Measurements from ENCODE around the gene APOBEC3B.
"Not testable (repeated sequence)": the region's sequence is repeated elsewhere in the genome, so short reads cannot be mapped to it uniquely, and the experiment has no call there.

Gene APOBEC3B

GRCh38 chr22:39008271-39008850 lies 26.2 kb downstream of the APOBEC3B start:
- not testable (repeated sequence) for DNase-seq

- no peak for DNase-seq
These were observed 28.8 kb downstream of the APOBEC3B start for GRCh38 chr22:39010946-39011345.

- DNase-seq, result no peak
These were observed 30.7 kb downstream of the APOBEC3B start for GRCh38 chr22:39012533-39013511.

DNA sequence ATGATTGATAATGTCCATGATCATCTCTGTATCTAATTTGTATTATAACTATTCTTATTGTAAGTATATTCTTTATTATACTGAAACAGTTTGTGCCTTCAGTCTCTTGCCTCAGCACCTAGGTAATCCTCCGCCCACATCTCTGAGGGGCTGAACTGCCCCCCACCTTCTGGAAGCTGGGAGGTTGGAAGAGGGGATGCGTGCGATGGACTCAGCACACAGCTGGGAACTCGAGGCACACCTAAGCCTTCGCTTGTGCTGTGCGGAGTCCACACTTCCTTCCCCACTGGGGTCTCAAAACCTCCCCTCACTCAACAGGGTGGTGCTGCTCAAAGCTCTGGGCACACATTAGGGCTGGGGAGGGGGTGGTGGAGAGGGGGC lies 31.4 kb downstream of the APOBEC3B start:
- DNase-seq, result not testable (repeated sequence)

- peak; percentile 90 for DNase-seq
These were observed 32.0 kb downstream of the APOBEC3B start, which contains the start of gene APOBEC3C for GRCh38 chr22:39013942-39014722. APOBEC3C (plus strand) TSS chr22:39014257; CDS start chr22:39014363, 106 bp downstream.

DNA sequence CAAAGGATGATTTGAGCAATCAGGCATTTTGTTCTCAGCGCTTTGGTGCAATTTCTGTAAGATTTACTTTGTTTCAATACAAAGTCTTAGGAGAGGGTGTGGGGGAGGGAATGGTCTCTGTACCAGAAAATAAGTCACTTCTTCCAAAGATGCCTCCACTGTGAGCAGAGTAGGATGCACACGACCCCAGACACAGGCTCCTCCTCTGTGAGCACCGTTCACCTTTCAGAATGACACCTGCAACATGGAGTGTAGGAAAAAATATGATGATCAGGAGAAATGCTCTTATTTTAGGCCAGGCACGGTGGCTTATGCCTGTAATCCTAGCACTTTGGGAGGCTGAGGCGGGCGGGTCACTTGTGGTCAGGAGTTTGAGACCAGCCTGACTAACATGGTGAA lies 32.6 kb downstream of the APOBEC3B start:
- DNase-seq, result peak; percentile 27

DNA sequence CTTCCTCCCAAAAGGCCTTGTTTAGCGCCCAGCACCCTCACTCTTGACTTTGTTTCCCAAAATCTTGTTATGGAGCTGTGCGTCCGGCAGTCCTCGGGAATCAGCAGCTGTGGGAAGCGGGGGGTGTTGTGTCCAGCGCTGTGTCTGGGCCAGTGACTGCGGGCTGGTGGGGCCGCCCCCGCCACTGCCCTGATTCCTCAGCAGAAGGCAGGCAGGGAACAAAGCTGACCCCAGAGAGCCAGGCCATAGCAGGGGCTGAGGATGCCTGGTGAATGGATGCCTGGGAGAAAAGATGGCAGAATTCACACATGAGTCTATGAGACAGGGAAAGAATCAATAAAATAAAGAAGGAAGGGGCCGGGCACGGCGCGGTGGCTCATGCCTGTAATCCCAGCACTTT lies 34.4 kb downstream of the APOBEC3B start:
- no peak for DNase-seq

- no peak for DNase-seq
These were observed 35.6 kb downstream of the APOBEC3B start for GRCh38 chr22:39017596-39018365.

GRCh38 chr22:39020021-39020651 lies 38.0 kb downstream of the APOBEC3B start:
- not testable (repeated sequence) for DNase-seq

DNA sequence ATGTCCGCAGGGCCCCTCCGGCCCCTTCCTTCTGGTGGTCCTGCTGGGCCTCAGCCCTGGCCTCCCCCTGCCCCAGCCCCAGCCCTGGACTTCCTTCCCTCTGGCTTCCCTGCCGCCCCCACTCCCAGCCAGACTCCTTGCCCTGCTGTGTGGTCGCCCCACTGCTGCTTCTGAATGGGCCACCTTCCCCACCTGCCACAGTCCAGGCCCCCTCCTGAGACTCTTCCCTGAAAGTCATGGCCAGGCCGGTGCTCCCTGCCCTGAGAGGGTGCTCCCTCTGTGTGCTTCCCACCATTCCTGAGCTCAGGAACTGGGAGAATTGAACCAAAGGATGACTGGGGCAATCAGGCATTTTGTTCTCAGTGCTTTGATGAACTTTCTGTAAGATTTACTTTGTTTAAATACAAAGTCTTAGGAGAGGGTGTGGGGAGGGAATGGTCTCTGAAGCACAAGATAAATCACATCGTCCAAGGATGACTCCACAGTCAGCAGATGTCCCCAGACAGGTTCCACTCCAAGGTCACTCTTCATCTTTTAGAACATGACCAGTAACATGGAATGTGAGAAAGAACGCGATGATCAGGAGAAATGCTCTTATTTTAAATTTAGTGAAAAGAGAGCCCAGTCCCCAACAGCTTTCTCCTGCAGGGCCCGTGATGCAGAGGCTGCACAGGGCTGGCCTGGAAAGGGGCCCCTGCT lies 39.6 kb downstream of the APOBEC3B start:
- DNase-seq, result peak; percentile 16

- peak; percentile 12 for DNase-seq
These were observed 42.6 kb downstream of the APOBEC3B start for GRCh38 chr22:39024519-39025308.

DNA sequence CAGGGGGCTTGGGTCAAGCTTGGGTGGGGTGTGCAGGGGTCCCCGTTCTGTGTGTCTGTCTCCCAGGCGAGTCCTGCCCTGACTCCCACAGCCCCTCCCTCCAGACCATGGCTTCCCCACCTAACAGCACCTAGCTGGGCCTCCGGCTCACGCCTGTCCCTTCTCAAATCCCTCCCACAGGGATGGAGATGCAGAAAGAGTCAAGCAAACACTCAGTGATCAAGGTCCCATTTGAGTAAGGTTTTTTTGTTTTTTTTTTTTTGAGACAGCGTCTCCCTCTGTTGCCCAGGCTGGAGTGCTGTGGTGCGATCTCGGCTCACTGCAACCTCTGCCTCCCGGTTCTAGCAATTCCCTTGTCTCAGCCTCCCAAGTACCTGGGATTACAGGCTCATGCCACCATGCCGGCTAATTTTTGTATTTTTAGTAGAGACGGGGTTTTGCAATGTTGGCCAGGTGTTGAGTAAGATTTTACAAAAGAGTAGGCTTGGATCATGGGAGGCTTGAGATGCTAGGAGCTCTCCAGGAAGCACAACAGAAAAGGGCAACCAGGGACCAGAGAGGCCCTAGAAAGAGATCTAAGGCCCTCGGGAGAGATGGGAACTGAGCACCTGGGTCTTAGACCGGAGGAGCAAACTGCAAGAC lies 44.5 kb downstream of the APOBEC3B start:
- no peak for DNase-seq

GRCh38 chr22:39027717-39028116 lies 45.6 kb downstream of the APOBEC3B start:
- DNase-seq, result no peak

DNA sequence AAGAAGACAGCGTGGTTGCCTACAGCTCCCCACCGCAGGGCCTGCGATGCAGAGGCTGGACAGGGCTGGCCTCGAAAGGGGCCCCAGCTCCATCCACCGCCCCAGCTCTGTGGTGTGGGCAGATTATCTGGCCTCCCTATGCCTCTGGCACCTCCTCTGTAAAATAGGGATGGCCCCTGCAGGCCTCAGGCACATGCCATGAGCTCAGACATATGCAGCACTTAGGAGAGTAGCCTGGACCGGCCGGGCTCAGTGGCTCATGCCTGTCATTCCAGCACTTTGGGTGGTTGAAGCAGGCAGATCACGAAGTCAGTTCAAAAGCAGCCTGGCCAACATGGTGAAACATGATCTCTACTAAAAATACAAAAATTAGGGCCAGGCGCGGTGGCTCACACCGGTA lies 46.1 kb downstream of the APOBEC3B start:
- no peak for DNase-seq

- no peak for DNase-seq
These were observed 47.1 kb downstream of the APOBEC3B start for GRCh38 chr22:39029227-39029626.

GRCh38 chr22:39030705-39031104 lies 48.6 kb downstream of the APOBEC3B start:
- no peak for DNase-seq

GRCh38 chr22:39031434-39032295 lies 49.5 kb downstream of the APOBEC3B start:
- not testable (repeated sequence) for DNase-seq

DNA sequence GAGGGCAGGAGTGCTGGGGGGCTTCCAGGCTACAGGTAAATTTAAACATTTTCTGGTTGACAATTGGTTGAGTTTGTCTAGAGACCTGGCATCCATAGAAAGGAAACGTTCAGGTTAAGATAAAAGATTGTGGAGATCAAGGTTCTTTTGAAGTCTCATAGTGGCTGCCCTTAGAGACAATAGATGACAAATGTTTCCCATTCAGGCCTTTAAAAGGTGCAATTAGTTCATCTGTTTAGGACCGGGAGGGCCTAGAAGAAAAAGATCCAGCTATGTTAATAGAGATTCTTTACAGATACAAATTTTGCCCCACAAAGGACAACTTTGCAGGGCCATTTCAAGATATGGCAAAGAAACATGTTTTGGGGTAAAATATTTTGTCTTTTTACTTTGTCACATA lies 54.9 kb downstream of the APOBEC3B start:
- not testable (repeated sequence) for DNase-seq
